H1 (cell line): ENCODE measurements around the gene NDFIP2. TPM values are rescaled to one million over a fixed set of nuclear protein-coding genes. Genes with fewer than 3 reads are reported as not detected.

Experiments used
- CTCF ChIA-PET: fragments of 300-600 bp; sonication (Branson Sonifier 250); formaldehyde crosslinking; loops from one replicate; lab custom pipeline; 2021; ENCODE audit not compliant: partially characterized antibody; lab: Charles Lee
- POLR2A ChIA-PET: fragments of 300-600 bp; sonication (Branson Sonifier 250); formaldehyde crosslinking; loops from one replicate; lab custom pipeline; 2021; ENCODE audit warnings: inconsistent platforms; ENCODE audit not compliant: partially characterized antibody; lab: Charles Lee
- DNase-seq, 2 experiments: peaks; one replicate each; pipeline versions ENCODE4 v3.0.0 to v3.0.0-alpha.2; 2010 to 2022; ENCODE audit warnings: low spot score in 2 of 2, low read depth in 1 of 2, mixed read lengths in 1 of 2
- FAIRE-seq: peaks from 2 replicates; lab custom pipeline; 2011; peaks lifted over from hg19 to GRCh38; lab: Jason Lieb, UNC
- H2AFZ ChIP-seq: 2 replicates; pipeline ENCODE4 v1.8.1; 2012; ENCODE audit warnings: low read length, inconsistent platforms
- H2AK5ac ChIP-seq: 2 replicates; pipeline ENCODE4 v1.6.1; 2013; ENCODE audit warnings: low read depth, low read length
- H2BK120ac ChIP-seq: replicated peaks from 2 replicates; pipeline ENCODE3; 2013; ENCODE audit warnings: low read depth, low read length, inconsistent platforms
- H2BK12ac ChIP-seq: 2 replicates; pipeline ENCODE4 v1.6.1; 2013; ENCODE audit warnings: low read depth, low read length
- H2BK15ac ChIP-seq: 2 replicates; pipeline ENCODE4 v1.6.1; 2013; ENCODE audit warnings: low read length
- H2BK20ac ChIP-seq: 2 replicates; pipeline ENCODE4 v1.6.1; 2013; ENCODE audit warnings: low read length
- H2BK5ac ChIP-seq: 2 replicates; pipeline ENCODE4 v1.6.1; 2013; ENCODE audit warnings: low read depth, low read length
- H3K14ac ChIP-seq: 2 replicates; pipeline ENCODE4 v1.6.1; 2013; ENCODE audit warnings: inconsistent platforms; ENCODE audit not compliant: insufficient read length
- H3K18ac ChIP-seq: 2 replicates; pipeline ENCODE4 v1.6.1; 2013; ENCODE audit warnings: low read length; ENCODE audit errors: extremely low read depth
- H3K23ac ChIP-seq: 2 replicates; pipeline ENCODE4 v1.6.1; 2013; ENCODE audit warnings: inconsistent platforms; ENCODE audit not compliant: insufficient read length
- H3K23me2 ChIP-seq: 2 replicates; pipeline ENCODE4 v1.6.1; 2013; ENCODE audit warnings: low read depth, low read length
- H3K27ac ChIP-seq: 2 replicates; pipeline ENCODE4 v1.6.1; 2011; ENCODE audit warnings: low read depth, low read length, inconsistent platforms
- H3K27me3 ChIP-seq, 4 experiments: replicated peaks in 1 of 4; 1 replicate in 1 of 4; 2 replicates in 3 of 4; pipeline versions ENCODE4 v1.6.1 to v1.8.1; 2011 to 2013; ENCODE audit warnings: low read length in 3 of 4, mild to moderate bottlenecking in 3 of 4, inconsistent platforms in 2 of 4, mixed read lengths in 2 of 4, moderate library complexity in 1 of 4; ENCODE audit not compliant: control insufficient read depth in 3 of 4, insufficient read depth in 3 of 4; ENCODE audit errors: extremely low read depth in 1 of 4
- H3K36me3 ChIP-seq, 4 experiments: 2 replicates each; pipeline versions ENCODE4 v1.6.1 to v1.8.1; 2011 to 2013; ENCODE audit warnings: mild to moderate bottlenecking in 4 of 4, low read length in 3 of 4, moderate library complexity in 2 of 4, control low read depth in 1 of 4, inconsistent platforms in 1 of 4; ENCODE audit not compliant: insufficient read depth in 4 of 4, control insufficient read depth in 2 of 4
- H3K4ac ChIP-seq: replicated peaks from 2 replicates; pipeline ENCODE3; 2013; ENCODE audit warnings: low read length, low read depth, mixed read lengths, inconsistent platforms; ENCODE audit not compliant: insufficient read length
- H3K4me1 ChIP-seq, 4 experiments: replicated peaks in 1 of 4; 1 replicate in 1 of 4; 2 replicates in 3 of 4; pipeline versions ENCODE4 v1.6.1 to v1.8.1; 2011 to 2013; ENCODE audit warnings: low read length in 3 of 4, inconsistent platforms in 2 of 4, mixed read lengths in 1 of 4; ENCODE audit not compliant: insufficient read depth in 4 of 4, control insufficient read depth in 3 of 4
- H3K4me2 ChIP-seq, 2 experiments: 2 replicates each; pipeline versions ENCODE4 v1.6.1 to v1.8.1; 2011 to 2013; ENCODE audit warnings: low read depth in 2 of 2, low read length in 2 of 2, control low read depth in 1 of 2, inconsistent platforms in 1 of 2, mild to moderate bottlenecking in 1 of 2; ENCODE audit not compliant: insufficient read depth in 1 of 2
- H3K4me3 ChIP-seq, 4 experiments: fragments of 200-600, 300-600 bp in 1 of 4; sonication (generic), shearing (Covaris generic), sonication (Bioruptor Twin) in 1 of 4; 2 replicates each; pipeline versions ENCODE4 v1.5.1 to v1.8.1; 2011 to 2016; ENCODE audit warnings: low read length in 4 of 4, low read depth in 3 of 4, control low read depth in 2 of 4, inconsistent platforms in 2 of 4, mild to moderate bottlenecking in 2 of 4, mixed read lengths in 1 of 4, moderate library complexity in 1 of 4; ENCODE audit not compliant: insufficient read depth in 2 of 4; ENCODE audit errors: extremely low read depth in 1 of 4
- H3K56ac ChIP-seq: replicated peaks from 2 replicates; pipeline ENCODE3; 2013; ENCODE audit warnings: low read depth, mild to moderate bottlenecking, mixed read lengths, low read length, inconsistent platforms; ENCODE audit not compliant: insufficient read length
- H3K79me1 ChIP-seq: 2 replicates; pipeline ENCODE4 v1.6.1; 2013; ENCODE audit warnings: low read depth, low read length, control low read depth
- H3K79me2 ChIP-seq, 2 experiments: 2 replicates each; pipeline versions ENCODE4 v1.6.1 to v1.8.1; 2012 to 2013; ENCODE audit warnings: low read length in 2 of 2, mild to moderate bottlenecking in 2 of 2, inconsistent platforms in 1 of 2; ENCODE audit not compliant: insufficient read depth in 2 of 2, control insufficient read depth in 1 of 2
- H3K9ac ChIP-seq, 4 experiments: replicated peaks in 1 of 4; 1 replicate in 1 of 4; 2 replicates in 3 of 4; pipeline versions ENCODE4 v1.6.1 to v1.8.1; 2011 to 2013; ENCODE audit warnings: low read depth in 3 of 4, low read length in 3 of 4, control low read depth in 2 of 4, mild to moderate bottlenecking in 2 of 4, moderate library complexity in 2 of 4, inconsistent platforms in 1 of 4; ENCODE audit errors: extremely low read depth in 1 of 4
- H3K9me3 ChIP-seq, 2 experiments: 2 replicates each; pipeline versions ENCODE4 v1.6.1 to v1.8.1; 2012 to 2013; ENCODE audit warnings: mild to moderate bottlenecking in 2 of 2, moderate library complexity in 2 of 2, control low read depth in 1 of 2, inconsistent platforms in 1 of 2, low read depth in 1 of 2, low read length in 1 of 2, mixed read lengths in 1 of 2; ENCODE audit not compliant: insufficient read depth in 2 of 2
- H4K20me1 ChIP-seq, 2 experiments: replicated peaks in 1 of 2; 2 replicates each; pipeline versions ENCODE3 to v1.8.1; 2011 to 2013; ENCODE audit warnings: inconsistent platforms in 2 of 2, low read length in 2 of 2, mild to moderate bottlenecking in 1 of 2; ENCODE audit not compliant: insufficient read depth in 2 of 2, control insufficient read depth in 1 of 2
- H4K5ac ChIP-seq: 2 replicates; pipeline ENCODE4 v1.6.1; 2013; ENCODE audit warnings: low read length, low read depth, mixed read lengths, inconsistent platforms; ENCODE audit not compliant: insufficient read length
- H4K8ac ChIP-seq: 2 replicates; pipeline ENCODE4 v1.8.0; 2013; ENCODE audit warnings: mild to moderate bottlenecking, moderate library complexity, low read length, inconsistent platforms; ENCODE audit not compliant: insufficient read depth; ENCODE audit errors: extremely low read depth
- H4K91ac ChIP-seq: replicated peaks from 2 replicates; pipeline ENCODE3; 2013; ENCODE audit warnings: low read length, mixed read lengths, inconsistent platforms; ENCODE audit not compliant: insufficient read length
- CHD1 ChIP-seq: IDR thresholded peaks from 2 replicates; pipeline ENCODE4 v1.6.1; 2012; ENCODE audit warnings: low read depth, low read length, improper control_type of control experiment
- CHD2 ChIP-seq: IDR thresholded peaks from 2 replicates; pipeline ENCODE4 v1.6.1; 2012; ENCODE audit warnings: low read length, improper control_type of control experiment
- CTBP2 ChIP-seq: IDR thresholded peaks from 2 replicates; pipeline ENCODE4 v1.7.0; 2011; ENCODE audit warnings: borderline replicate concordance, mild to moderate bottlenecking, moderate library complexity, mixed read lengths, low read length; ENCODE audit not compliant: insufficient read depth, insufficient read length
- E2F6 ChIP-seq: IDR thresholded peaks from 2 replicates; pipeline ENCODE4 v1.6.1; 2012; ENCODE audit warnings: inconsistent platforms
- GABPA ChIP-seq: IDR thresholded peaks from 2 replicates; pipeline ENCODE4 v1.6.1; 2011; ENCODE audit warnings: mild to moderate bottlenecking, low read length, moderate library complexity, borderline replicate concordance; ENCODE audit not compliant: insufficient read depth
- KDM4A ChIP-seq: IDR thresholded peaks from one replicate; pipeline ENCODE4 v1.7.1; 2012; ENCODE audit warnings: low read depth, mild to moderate bottlenecking, moderate library complexity, low read length, inconsistent platforms; ENCODE audit not compliant: severe bottlenecking
- MAX ChIP-seq: IDR thresholded peaks from 2 replicates; pipeline ENCODE4 v1.6.1; 2012; ENCODE audit warnings: inconsistent platforms
- POLR2A ChIP-seq, 2 experiments: IDR thresholded peaks; 1 replicate in 1 of 2; 2 replicates in 1 of 2; pipeline ENCODE4 v1.6.1; 2011; ENCODE audit warnings: low read depth in 2 of 2, low read length in 2 of 2, mild to moderate bottlenecking in 2 of 2; ENCODE audit errors: control extremely low read depth in 1 of 2
- RBBP5 ChIP-seq: IDR thresholded peaks from 2 replicates; pipeline ENCODE4 v1.7.1; 2012; ENCODE audit warnings: low read depth, mild to moderate bottlenecking, inconsistent platforms, low read length, moderate library complexity, borderline replicate concordance
- SAP30 ChIP-seq: fragments of 300-600 bp; sonication (generic); IDR thresholded peaks from 2 replicates; pipeline ENCODE4 v1.7.1; 2012; ENCODE audit warnings: low read length, moderate library complexity, mild to moderate bottlenecking, inconsistent platforms; ENCODE audit not compliant: insufficient read depth, insufficient replicate concordance
- SIN3A ChIP-seq, 2 experiments: IDR thresholded peaks in 1 of 2; conservative IDR thresholded peaks in 1 of 2; 2 replicates each; pipeline ENCODE4 v1.6.1; 2011 to 2012; ENCODE audit warnings: low read length in 2 of 2, improper control_type of control experiment in 1 of 2, low read depth in 1 of 2, mild to moderate bottlenecking in 1 of 2
- SIX5 ChIP-seq: IDR thresholded peaks from 2 replicates; pipeline ENCODE4 v1.6.1; 2011; ENCODE audit warnings: mild to moderate bottlenecking, low read depth, low read length
- WGBS, 2 experiments: shearing (Covaris generic) in 1 of 2; methylation state at CpG; one replicate each; pipeline versions ENCODE4 v1.1.6 to v1.1.7; 2013 to 2015; ENCODE audit warnings: low lambda C conversion rate in 2 of 2, mixed read lengths in 2 of 2, inconsistent platforms in 1 of 2, low coverage in 1 of 2, missing lambda C conversion rate in 1 of 2; ENCODE audit not compliant: insufficient replicate concordance in 2 of 2, insufficient coverage in 1 of 2, insufficient read length in 1 of 2; ENCODE audit errors: extremely low coverage in 1 of 2, missing lambda C conversion rate in 1 of 2; 5-methylcytosine and 5-hydroxymethylcytosine counted together
- polyA plus RNA-seq, 7 experiments: library from polyadenylated mRNA; depleted of rRNA in 3 of 7; stranded (reverse) in 5 of 7; unstranded in 2 of 7; fragments of >200 nt in 5 of 7; fragments of 200-250 nt in 2 of 7; gene quantifications; 1 replicate in 5 of 7; 2 replicates in 1 of 7; 4 replicates in 1 of 7; pipeline versions ENCODE4 v1.2.1 to v1.2.3, GENCODE V29; 2011 to 2013; ENCODE audit warnings: missing spikeins in 2 of 7, mixed read lengths in 2 of 7
- total RNA-seq: library from RNA; stranded (reverse); fragmentation: NEBNext Ultra II Directional; extraction: Animal tissue kit (Norgen Biotek cat#: 25700); gene quantifications from 2 replicates; pipeline ENCODE4 v1.2.1, GENCODE V29; 2021

NDFIP2 gene
- total and polyA plus RNA-seq, 2 of the 8 experiments (the other 6 are each of a cell fraction or from before 2014, with no cell fraction given), result 11.1 to 32.9 TPM

GRCh38 chr13:79475569-79475968 lies 5.4 kb upstream of the NDFIP2 start:
- Histone ChIP-seq H3K4me1 (no peaks in the 10 kb centered on the region), H4K5ac (no peak overlapping the region), H3K14ac (no peak overlapping the region), H3K36me3 (no peaks in the 10 kb centered on the region), H3K79me2 (no peaks in the 10 kb centered on the region), H3K4ac (no peak overlapping the region), H3K27ac (no peak overlapping the region), H2BK20ac (no peak overlapping the region), H3K18ac (no peak overlapping the region), H2BK5ac (no peak overlapping the region), H3K23me2 (no peaks in the 10 kb centered on the region), H4K91ac (no peak overlapping the region), H3K9me3 (no peaks in the 10 kb centered on the region), H3K23ac (no peak overlapping the region), H4K20me1 (no peaks in the 10 kb centered on the region), H2AK5ac (no peak overlapping the region), H3K9ac (no peak overlapping the region), H3K27me3 (no peaks in the 10 kb centered on the region; a peak in 1 of 7 replicates), H3K4me2 (no peak overlapping the region), H3K79me1 (no peaks in the 10 kb centered on the region), H2BK120ac (no peak overlapping the region), H3K4me3 (no peak overlapping the region), H2AFZ (no peak overlapping the region), H4K8ac (no peak overlapping the region), H2BK12ac (no peak overlapping the region), H3K56ac (no peak overlapping the region), H2BK15ac (no peak overlapping the region)
- DNase-seq (no peak), FAIRE-seq (no peak)
- ChIA-PET CTCF (no interaction called here), POLR2A (no interaction called here)
- 90% methylated on average over 1 of the region's 1 CpG; no CpG with 5 or more reads in 1 of the 2 experiments for WGBS, 2 experiments
- TF ChIP-seq GABPA (no peak), CHD2 (no peak), CTBP2 (no peak), CHD1 (no peak), SIN3A (conservative IDR thresholded peaks at IDR 0.05 in 1 of 2, IDR thresholded peaks at IDR 0.05 in 1 of 2; ENCODE audit: low read depth in 1 of 2, low read length in 2 of 2) (no peak), RBBP5 (no peak), SIX5 (no peak), MAX (no peak), POLR2A (IDR thresholded peaks at IDR 0.05; ENCODE audit: control extremely low read depth in 1 of 2, low read depth in 2 of 2, low read length in 2 of 2) (no peak), E2F6 (no peak), SAP30 (no peak), KDM4A (no peak)
